Effector CD8-positive, alpha-beta T cell (primary cell): Measurements from ENCODE around the gene RPS19BP1.

Source experiments
- DNase-seq: peaks from one replicate; lab custom pipeline; 2025; lab: John Stamatoyannopoulos, UW
- total RNA-seq, 4 experiments: gene quantifications; one replicate each; lab custom pipeline; 2026; lab: John Stamatoyannopoulos, UW

The RPS19BP1 gene, protein sequence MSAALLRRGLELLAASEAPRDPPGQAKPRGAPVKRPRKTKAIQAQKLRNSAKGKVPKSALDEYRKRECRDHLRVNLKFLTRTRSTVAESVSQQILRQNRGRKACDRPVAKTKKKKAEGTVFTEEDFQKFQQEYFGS
- total RNA-seq = 57.8 to 101 (median 72.5) reads per million in 4 experiments

DNA sequence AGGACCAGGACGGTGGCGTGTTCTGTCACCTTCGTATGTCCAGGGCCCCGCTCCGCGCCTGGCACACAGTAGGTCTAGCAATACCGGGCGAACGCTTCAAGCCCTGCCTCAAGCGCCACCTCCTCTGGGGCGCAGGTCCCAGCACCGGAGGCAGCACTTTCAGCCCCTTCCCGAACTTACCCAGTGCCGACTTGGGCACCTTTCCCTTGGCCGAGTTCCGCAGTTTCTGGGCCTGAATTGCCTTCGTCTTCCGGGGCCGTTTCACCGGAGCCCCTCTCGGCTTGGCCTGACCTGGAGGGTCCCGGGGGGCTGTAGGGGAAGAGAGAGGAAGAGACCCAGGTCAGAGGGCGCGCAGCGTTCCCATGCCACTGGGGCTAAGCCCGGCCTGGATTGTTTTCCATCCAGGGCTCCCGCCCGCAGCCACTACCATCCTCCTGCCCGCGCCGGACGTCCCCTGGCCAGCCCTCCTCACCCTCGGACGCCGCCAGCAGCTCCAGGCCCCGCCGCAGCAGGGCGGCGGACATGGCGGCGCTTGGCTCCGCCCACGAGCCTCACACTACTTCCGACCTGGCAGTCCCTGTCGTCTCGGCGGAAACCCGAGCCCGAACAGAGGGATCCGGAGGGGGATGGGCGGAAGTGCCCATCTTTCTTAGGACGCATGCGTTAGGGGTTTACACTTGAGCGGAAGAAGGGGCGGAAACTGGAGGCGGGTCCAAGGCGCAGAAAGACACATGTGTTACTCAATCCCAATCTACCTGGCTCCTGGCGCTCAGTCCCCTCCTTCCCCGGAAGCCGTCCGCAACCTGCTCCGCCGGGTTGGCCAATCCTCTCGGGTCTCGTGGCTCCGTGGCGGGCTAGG is at the start of gene RPS19BP1:
RPS19BP1 (minus strand) TSS at position 534 of the 859 bp plus-strand sequence; CDS start at position 524, 10 bp downstream.
- DNase-seq = peak; percentile 99

DNA sequence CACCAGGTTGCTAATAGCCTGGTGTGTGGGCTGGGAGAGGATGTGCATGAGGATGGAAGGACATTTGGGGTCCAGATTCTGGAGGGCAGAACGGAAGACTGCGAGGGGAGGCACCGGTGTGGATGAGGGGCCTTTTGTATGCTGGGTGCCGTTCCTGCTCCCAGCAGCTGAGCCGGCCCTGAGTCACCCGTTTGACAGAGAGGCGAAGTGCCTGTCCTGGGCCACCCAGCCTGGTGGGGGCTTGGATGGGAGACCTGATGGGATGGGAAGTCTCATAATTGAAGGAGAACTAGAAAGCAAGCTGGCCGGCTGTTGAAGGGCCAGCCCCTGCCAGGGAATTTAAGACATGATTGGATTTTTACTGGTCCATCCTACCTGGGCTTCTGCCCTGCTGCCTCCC is 48.8 kb upstream of the RPS19BP1 start:
- DNase-seq = no peak

DNA sequence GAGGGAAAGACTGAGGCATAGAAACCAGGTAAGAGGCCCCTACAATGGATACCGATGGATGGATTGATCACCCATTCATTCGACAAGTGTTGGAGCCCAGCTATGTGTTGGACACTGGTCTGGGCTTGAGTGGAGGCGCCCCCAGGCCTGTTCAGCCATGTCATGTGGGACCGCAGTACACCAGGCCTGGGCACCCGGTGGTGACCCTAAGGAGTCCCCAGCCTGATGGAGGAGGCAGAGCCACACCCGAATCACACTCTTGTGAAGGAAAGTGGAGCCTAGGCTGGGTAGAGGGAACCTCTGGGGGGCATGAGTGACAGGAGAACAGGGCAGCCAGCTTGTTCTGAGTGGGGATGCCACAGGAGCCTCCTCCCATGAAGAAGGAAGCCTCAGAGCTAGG is 48.2 kb upstream of the RPS19BP1 start:
- no peak for DNase-seq

DNA sequence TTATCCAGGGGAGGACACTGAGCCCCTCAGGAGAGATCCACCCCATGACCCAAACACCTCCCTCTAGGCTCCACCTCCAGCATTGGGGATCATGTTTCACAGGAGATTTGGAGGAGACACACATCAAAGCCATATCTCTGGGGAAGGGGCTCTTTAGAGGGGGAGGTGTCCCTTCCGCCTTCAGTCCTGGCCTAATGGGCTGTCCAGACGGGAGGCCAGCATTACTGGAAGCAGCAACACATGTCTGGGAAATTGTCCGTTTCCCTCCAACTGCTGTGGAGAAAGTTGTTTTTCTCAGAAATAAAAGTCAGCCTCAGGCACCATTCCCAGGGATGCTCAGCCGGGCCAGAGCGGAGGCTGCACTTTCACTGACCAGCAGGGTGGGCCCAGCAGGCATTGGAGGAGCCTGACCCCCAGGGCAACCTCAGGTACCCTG is 47.5 kb upstream of the RPS19BP1 start:
- no peak for DNase-seq

DNA sequence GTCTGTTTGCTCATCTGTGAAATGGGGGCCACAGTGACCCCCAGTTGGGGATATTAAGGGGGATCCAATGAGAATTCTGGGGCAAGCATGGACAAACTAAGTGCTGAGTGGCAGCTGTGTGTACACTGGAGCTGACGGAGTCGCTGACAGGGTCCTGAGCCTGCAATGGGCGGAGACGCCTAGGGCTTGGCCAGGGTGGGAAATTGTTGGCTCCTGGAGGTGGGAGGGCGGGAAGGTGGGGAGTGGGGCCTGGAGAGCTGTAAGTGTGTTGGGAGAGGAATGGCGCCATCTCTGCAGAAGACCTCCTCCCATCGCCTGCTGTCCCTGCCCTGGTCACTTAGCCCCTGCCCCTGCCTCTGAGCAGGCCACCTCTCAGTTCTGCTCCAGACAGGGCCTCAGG is 45.4 kb upstream of the RPS19BP1 start:
- DNase-seq = no peak

DNA sequence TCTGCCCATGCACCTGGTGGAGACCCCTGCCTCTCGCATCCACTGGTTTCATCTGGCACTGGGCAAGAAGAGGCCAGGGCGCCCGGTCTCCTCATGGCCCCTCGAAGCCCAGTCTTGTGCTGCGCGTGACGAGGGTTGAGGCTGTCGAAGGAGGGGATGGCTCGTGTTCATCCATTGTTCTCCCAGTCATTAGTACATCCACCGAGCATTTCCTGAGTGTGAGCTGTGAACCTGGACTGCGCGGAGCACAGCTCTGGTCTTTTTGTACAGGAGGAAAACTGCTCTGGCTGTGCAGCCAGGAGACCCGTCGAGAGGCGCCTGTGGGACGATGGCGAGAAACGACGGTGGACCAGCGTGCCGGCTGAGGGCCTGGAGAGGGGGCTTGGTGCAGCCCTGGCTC is 44.8 kb upstream of the RPS19BP1 start:
- DNase-seq = no peak

DNA sequence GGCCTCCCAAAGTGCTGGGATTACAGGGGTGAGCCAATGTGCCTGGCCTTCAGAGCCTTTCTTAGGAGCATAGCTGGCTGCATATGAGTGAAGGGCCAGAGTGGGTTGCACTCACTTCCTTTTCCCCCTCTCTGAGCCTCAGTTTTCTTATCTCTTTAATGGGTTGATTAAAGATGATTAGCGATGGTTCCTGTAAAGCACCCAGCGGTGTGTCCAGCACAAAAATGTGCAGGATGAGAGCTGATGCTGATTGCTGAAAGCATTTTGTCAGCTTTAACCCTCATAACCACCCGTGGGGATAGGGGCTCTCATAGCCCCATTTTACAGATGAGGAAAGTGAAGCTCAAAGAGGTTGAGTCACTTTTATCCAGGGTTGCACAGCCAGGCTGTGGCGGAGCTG is 43.5 kb upstream of the RPS19BP1 start:
- no peak for DNase-seq

DNA sequence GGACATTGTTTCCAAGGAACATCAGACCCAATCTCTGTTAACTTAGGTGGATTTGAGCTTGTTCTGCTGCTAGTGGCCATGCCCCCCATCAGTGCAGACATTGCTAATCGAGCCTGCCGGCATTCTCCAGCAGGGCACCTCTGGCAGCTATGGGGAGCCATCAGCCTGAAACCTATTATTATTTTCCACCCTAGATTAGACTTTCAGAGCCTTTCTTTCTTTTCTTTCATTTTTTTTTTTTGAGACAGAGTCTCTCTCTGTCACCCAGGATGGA is 42.9 kb upstream of the RPS19BP1 start:
- DNase-seq = no peak

DNA sequence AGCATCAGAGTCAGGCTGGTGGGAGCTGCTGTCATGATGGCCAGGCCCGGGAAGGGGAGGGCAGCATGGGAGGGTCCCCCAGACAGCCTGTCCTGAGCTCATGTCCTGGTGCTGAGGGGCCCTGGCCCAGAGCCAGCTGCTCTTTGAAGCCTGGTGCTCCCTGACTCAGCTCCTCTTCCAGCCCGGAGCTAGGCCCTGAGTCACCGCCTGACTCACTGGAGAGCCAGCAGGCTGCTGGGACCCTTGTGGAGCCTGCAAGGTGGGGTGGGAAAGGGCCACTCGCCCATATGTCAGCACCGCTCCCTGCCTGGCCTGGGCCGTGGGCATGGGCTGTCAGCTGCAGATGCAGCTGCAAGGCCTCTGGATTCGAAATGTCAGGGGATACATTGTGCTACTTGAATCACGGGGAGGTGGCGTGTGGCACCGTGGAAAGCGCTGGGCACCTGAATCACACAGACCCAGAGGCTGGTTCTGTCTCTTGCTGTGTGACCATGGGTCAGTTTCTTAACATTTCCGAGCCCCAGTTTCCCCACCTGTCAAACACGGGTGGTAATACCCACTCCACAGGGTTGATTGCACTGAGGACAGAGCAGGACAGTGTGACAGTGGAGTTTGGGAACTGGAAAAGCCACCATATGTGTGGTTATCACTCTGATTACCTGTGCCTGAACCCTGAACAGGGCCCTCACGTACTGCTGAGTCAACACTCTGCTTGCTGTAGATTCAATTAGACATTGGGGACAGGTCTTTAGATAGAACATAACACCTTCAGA is 42.4 kb upstream of the RPS19BP1 start:
- DNase-seq = no peak

DNA sequence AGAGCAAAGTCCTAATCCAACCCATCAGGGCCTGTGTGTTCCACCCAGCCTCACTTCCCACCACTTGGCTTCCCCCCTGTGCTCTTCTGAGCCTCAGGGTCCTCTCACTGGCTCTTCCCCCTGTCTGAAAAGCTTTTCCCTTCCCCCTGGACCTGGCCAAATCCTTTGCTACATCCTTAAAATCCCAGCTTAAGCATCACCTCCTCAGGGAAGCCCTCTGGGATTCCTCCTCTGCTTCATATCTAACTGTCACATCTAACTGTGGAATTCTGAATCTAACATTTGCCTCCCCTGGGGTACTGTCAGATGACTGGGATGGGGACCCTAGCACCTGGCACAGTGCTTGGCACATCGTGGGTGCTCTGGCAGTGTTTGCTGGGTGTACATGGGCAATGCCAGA is 39.0 kb upstream of the RPS19BP1 start:
- no peak for DNase-seq

DNA sequence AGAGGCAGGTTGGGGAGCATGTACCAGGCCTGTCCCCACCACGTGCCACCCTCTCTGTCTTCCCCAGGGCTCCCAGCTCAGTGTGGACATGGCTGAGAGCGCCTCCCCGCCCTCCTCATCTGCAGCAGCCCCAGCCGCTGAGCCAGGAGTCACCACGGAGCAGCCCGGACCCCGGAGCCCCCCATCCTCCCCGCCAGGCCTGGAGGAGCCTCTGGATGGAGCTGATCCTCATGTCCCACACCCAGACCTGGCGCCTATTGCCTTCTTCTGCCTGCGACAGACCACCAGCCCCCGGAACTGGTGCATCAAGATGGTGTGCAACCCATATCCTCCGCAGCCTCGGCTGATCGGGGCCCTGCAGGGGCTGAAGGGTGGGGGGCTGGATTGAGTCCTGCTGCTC is 38.1 kb upstream of the RPS19BP1 start, which contains the start of gene CACNA1I:
CACNA1I (plus strand) TSS at position 89 of the 400 bp plus-strand sequence; CDS start at position 89, 0 bp downstream.
- no peak for DNase-seq

DNA sequence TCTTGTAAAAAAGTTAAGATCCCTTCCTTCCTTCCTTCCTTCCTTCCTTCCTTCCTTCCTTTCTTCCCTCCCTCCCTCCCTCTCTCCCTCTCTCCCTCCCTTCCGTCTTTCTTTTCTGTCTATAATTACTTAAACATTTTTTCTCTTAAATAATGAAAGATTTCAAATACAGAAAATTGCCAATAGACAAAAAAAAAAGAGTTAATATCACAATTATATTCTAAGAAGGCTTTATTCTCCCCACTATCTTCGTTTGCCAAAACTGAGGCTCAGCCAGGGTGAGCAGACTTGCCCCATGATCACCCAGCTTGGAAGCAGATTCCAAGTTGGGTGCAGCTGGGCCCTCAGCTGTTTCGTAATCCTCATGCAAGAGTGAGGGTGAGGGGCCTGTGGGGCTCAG is 37.7 kb upstream of the RPS19BP1 start:
- no peak for DNase-seq

DNA sequence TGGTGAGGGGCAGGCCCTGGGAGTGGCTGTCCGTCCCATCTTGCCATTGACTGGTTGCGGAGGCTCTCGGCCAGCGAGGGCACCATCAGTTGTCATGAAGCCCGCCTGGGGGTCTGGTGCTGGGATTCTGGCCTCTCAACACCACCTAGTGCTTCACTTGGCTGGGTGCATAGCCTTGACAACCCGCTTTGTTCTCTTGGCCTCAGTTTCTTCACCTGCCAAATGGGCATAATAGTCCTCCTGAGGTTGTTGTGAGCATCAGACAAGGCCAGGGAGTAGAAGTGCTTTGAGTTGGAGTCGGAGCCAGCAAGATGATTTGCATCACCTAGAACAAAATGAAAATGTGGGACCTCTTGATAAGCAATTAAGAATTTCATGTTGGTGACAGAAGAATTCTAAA is 36.5 kb upstream of the RPS19BP1 start:
- no peak for DNase-seq

DNA sequence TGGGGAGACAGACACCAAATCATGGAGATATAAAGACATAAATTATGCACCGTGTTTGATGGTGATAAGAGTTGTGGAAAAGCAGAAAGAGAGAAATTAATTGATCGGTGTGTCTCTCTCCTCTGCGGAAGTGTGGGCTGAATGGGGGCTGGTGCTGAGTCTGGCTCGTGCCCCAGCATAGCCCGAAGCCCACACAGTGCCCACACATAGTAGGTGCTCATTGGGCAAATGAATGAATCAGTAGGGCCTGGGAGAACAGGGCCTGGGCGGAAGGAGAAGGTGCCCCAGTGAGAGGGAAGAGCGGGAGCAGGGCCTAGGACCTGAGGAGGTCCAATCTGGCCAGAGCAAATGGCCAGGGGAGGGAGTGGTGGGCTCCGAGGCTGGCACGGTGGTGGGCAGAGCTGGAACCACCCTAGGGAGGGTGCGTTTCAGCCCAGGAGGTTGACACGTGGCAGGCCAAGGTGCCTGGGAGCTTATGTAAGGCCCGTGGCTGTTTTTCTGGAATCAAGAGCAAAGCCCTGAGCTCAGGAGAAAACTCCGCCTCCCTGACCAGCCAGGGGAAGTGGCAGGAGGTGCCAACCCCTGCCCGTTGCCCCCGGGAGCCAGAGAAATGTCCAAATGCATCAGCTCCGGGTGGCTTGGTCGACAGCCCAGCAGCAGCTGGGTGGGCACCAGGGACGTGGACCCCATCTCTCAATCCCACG is 35.9 kb upstream of the RPS19BP1 start:
- no peak for DNase-seq

DNA sequence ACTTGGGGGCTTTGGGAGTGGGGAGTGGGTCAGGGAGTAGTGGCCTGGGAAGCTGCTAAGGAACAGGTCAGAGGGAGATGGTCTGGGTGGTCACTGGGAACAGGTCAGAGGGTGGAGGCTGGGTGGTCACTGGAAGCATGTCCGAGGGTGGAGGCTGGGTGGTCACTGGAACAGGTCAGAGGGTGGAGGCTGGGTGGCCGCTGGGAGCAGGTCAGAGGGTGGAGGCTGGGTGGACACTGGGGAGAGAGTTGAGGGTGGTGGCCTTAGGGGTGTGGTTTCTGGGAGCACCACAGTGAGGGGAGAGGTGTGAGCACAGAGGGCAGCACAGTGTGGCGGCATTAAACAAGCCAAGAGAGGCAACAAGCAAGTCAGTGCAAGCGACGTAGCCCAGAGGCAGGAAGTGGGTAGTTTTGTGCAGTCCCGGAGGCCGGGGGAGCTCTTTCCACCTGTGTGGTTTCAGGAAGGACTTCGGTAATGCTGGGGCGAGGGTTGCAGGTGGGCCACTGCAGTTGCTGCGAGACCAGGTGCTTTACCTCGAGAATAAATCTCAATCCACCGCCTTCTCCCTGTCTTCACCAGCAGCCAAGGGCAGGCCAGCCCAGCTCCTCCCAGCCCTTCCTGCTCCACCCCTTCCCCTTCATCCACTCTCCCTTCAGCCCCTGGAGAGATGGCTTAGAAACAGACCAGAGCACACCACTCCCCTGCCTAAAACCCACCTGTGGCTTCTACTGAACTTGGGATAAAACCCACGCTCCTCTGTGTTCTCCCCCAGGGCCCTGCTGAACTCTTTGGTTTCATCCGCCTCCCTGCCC is 34.8 kb upstream of the RPS19BP1 start:
- no peak for DNase-seq

DNA sequence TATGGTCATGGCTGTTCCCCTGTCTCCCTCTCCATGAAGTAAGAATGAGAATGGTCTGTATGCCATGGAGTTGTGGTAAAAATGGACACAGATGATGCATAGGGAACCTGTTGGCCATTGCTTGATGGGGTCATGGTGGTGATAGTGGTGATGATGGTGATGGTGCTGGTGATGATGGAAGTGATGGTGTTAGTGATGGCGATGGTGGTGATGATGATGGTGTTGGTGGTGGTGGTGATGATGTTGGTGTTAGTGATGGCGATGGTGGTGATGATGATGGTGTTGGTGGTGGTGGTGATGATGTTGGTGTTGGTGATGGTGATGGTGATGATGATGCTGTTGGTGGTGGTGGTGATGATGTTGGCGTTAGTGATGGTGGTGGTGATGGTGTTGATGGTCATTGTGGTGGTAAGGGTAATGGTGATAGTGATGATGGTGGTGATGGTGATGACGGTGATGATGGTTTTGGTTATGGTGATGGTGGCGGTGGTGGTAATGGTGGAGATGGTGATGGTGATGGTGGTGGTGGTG is 32.9 kb upstream of the RPS19BP1 start:
- no peak for DNase-seq

DNA sequence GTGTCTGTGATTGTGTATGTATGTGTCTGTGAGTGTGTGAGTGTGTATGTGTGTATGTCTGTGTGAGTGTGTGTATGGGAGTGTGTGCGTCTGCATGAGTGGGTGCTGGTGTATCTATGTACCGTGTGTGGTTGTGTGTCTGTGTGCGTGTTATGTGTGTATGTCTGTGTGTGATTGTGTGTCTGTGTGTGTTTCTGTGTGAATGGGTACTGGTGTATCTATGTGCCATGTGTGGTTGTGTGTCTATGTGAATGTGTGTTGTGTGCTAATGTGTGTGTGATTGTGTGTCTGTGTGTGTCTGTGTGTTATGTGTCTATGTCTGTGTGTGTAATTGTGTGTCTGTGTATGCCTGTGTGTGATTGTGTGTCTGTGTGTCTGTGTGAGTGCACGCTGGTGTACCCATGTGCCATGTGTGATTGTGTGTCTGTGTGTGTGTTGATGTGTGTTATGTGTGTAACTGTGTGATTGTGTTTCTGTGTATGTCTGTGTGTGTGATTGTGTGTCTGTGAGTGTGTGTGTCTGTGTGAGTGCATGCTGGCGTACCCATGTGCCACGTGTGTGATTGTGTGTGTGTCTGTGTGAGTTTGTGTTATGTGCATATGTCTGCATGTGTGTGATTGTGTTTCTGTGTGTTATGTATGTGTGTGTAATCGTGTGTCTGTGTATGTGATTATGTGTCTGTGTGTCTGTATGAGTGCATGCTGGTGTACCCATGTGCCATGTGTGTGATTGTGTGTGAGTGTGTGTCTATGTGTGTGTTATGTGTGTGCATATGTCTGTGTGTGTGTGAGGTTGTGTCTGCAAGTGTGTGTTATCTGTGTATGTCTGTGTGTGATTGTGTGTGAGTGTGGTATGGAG is 31.3 kb upstream of the RPS19BP1 start:
- DNase-seq = no peak

DNA sequence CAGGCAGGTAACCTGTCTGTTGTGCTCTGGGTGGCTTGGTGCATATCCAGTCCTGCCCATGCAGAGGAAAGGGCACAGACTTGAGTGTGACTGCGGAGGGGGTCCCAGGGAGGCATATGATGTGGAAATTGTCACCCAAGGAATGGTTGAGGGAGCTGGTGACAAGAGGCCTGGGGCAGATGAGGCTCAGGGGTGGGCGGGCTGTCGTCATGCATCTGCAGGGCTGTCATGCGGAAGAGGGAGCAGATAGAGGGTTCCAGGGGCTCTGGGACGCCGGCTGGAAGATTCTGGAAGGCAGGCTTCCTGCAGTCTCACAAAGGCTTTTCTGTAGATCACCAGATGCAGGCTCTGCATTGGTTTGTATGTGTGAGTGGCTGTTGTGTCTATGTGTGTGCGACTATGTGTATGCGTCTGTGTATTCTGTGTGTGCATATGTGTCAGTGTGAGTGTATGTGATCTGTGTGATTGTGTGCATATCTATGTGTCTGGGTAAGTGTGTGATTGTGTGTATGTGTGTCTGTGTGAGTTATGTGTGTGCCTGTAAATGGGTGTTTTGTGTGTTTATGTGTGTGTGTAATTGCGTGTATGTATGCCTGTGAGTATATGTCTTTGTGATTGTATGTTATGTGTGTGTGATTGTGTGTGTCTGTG is 30.4 kb upstream of the RPS19BP1 start:
- no peak for DNase-seq

DNA sequence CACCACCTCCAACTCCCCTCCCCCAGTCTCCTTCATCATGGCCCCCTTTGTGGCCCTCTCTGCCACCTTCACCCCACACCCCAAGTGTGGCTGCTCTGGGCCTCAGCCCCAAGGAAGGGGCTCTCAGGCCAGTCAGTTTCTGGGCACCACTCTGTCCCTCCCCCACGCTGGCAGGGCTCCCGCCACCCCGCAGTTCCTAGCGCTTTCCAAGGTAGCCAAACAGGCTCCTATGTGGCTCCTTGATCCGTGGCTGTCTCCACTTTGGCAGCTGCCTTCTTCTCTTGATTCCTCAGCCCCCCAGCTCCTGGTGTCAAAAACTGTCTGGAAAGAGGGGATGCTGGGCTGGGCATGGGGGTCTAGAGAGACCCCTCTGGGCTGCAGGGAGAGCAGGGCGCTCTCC is 27.6 kb upstream of the RPS19BP1 start:
- no peak for DNase-seq
